ENCODE data around the gene EYS. TPM values are rescaled to one million over a fixed set of nuclear protein-coding genes. Genes with fewer than 3 reads are reported as not detected.

The EYS gene
- total and polyA plus RNA-seq, 2 experiments from 2014 or later: 0.04 TPM; not detected in 1

DNA sequence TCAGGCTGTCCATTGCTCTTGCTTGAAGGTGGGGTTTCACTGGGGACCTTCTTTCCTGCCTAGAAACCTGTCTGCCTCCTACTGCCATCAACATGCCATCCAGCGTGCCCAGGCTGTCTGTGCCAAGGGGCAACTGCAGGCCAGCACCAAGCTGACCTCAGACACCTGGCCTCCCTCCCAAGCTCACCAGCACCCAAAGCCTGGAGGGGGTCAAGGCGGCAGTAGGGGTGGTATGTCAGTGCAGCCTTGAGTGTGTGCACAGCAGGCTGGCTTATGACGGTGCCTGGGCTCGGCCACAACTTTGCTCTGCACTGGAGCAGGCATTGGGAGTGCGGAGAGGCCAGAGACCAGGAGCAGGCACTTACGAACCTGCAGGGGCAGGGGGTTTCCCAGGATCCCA is 149.0 kb downstream of the EYS start:
- Histone ChIP-seq H3F3A (ENCODE audit: insufficient read depth) (no peaks in the 10 kb centered on the region), H3K9ac (no peak overlapping the region), H4K20me1 (ENCODE audit: insufficient read depth) (no peaks in the 10 kb centered on the region), H3K4me3 (no peak overlapping the region), H3K4me2 (ENCODE audit: unreplicated experiment) (no peak overlapping the region), H3K27me3 (replicated peaks; ENCODE audit: insufficient read depth) (no peaks in the 10 kb centered on the region), H2AFZ (no peak overlapping the region), H3K9me3 (ENCODE audit: low read depth) (peaks cover 3% of the 10 kb centered on the region), H3K27ac (no peak overlapping the region), H3K9me2 (ENCODE audit: insufficient read depth) (no peaks in the 10 kb centered on the region; the same call in 1 of the 2 replicates), H3K79me2 (ENCODE audit: insufficient read depth) (no peaks in the 10 kb centered on the region), H3K36me3 (ENCODE audit: low read depth) (no peaks in the 10 kb centered on the region), H3K4me1 (ENCODE audit: insufficient read depth) (no peaks in the 10 kb centered on the region)
- in situ Hi-C loops (cut with MboI): no loop called here
- TF ChIP-seq EZH2 (IDR thresholded peaks at IDR 0.05; ENCODE audit: insufficient read depth, poor library complexity, severe bottlenecking): no peak
- no peak for TF ChIP-seq EZH2phosphoT487 (IDR thresholded peaks at IDR 0.05; ENCODE audit: insufficient read depth, low read depth)
- WGBS, 2 experiments (ENCODE audit: low coverage in 1 of 2, low lambda C conversion rate in 2 of 2, missing lambda C conversion rate in 2 of 2): 23 to 25% methylated on average over 6 of the region's 6 CpGs
- DNase-seq: no peak

- Histone ChIP-seq H2AFZ (no peak overlapping the region), H3K9me2 (ENCODE audit: insufficient read depth) (no peaks in the 10 kb centered on the region; the same call in 1 of the 2 replicates), H4K20me1 (ENCODE audit: insufficient read depth) (no peaks in the 10 kb centered on the region), H3K4me2 (ENCODE audit: unreplicated experiment) (no peak overlapping the region), H3K9ac (no peak overlapping the region), H3F3A (ENCODE audit: insufficient read depth) (no peaks in the 10 kb centered on the region), H3K27ac (no peak overlapping the region), H3K79me2 (ENCODE audit: insufficient read depth) (no peaks in the 10 kb centered on the region), H3K9me3 (ENCODE audit: low read depth) (peaks cover 3% of the 10 kb centered on the region), H3K36me3 (ENCODE audit: low read depth) (no peaks in the 10 kb centered on the region), H3K4me1 (ENCODE audit: insufficient read depth) (no peaks in the 10 kb centered on the region), H3K27me3 (replicated peaks; ENCODE audit: insufficient read depth) (no peaks in the 10 kb centered on the region), H3K4me3 (no peak overlapping the region)
- no peak for DNase-seq
- WGBS, 2 experiments (ENCODE audit: low coverage in 1 of 2, low lambda C conversion rate in 2 of 2, missing lambda C conversion rate in 2 of 2): 23% methylated on average over 6 of the region's 6 CpGs
- in situ Hi-C loops (cut with MboI): no loop called here
- TF ChIP-seq EZH2phosphoT487 (IDR thresholded peaks at IDR 0.05; ENCODE audit: insufficient read depth, low read depth): no peak
- TF ChIP-seq EZH2 (IDR thresholded peaks at IDR 0.05; ENCODE audit: insufficient read depth, poor library complexity, severe bottlenecking): no peak
Observed at GRCh38 chr6:65557224-65557623, 149.8 kb downstream of the EYS start.

DNA sequence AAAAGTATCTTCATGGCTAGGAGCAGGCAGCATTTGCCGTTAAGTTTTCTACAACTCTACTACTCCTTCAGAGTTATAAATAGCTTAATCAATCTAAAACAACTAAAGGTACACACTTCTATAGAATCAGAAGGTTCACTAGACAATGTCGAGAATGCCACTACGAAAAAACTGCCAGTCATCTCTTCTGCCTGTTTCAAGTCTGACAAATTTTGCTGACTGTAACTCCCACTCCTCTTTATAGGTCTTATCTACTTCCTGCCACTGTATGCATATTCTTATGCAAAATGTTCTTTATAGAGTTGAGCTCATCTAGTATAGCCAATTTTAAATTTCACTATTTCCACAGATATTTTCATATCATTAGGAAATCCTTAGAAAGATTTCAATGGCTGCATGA is 160.1 kb downstream of the EYS start:
- in situ Hi-C loops (cut with MboI): no loop called here
- Histone ChIP-seq H3K4me1 (ENCODE audit: insufficient read depth) (no peaks in the 10 kb centered on the region), H3K27me3 (replicated peaks; ENCODE audit: insufficient read depth) (no peaks in the 10 kb centered on the region), H3K27ac (no peak overlapping the region), H3K9ac (no peak overlapping the region), H4K20me1 (ENCODE audit: insufficient read depth) (no peaks in the 10 kb centered on the region), H3K4me3 (no peak overlapping the region), H3K36me3 (ENCODE audit: low read depth) (no peaks in the 10 kb centered on the region), H3K4me2 (ENCODE audit: unreplicated experiment) (no peak overlapping the region), H2AFZ (no peak overlapping the region), H3K9me2 (ENCODE audit: insufficient read depth) (no peaks in the 10 kb centered on the region), H3K79me2 (ENCODE audit: insufficient read depth) (no peaks in the 10 kb centered on the region), H3K9me3 (ENCODE audit: low read depth) (no peaks in the 10 kb centered on the region), H3F3A (ENCODE audit: insufficient read depth) (no peaks in the 10 kb centered on the region)
- no peak for TF ChIP-seq EZH2 (IDR thresholded peaks at IDR 0.05; ENCODE audit: insufficient read depth, poor library complexity, severe bottlenecking)
- WGBS, 2 experiments (ENCODE audit: low coverage in 1 of 2, low lambda C conversion rate in 2 of 2, missing lambda C conversion rate in 2 of 2): 28 to 32% methylated on average over 3 of the region's 3 CpGs
- no peak for DNase-seq

DNA sequence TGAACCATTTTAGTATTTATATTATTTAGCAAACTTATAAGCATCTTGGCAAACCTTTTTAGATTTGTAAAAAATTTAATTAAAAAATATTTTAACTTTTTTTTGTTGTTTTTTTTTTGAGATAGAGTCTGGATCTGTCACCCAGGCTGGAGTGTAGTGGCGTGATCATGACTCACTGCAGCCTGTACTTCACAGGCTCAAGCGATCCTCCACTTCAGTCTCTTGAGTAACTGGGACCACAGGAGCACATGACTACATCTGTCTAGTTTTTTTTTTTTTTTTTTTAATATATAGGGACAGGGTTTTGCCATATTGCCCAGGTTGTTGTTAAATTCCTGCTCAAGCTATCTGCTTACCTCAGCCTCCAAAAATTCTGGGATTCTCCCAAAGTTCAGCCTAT is 161.1 kb downstream of the EYS start:
- Histone ChIP-seq H4K20me1 (ENCODE audit: insufficient read depth) (no peaks in the 10 kb centered on the region), H3K9me3 (ENCODE audit: low read depth) (no peaks in the 10 kb centered on the region), H3K27me3 (replicated peaks; ENCODE audit: insufficient read depth) (no peaks in the 10 kb centered on the region), H3K9ac (no peak overlapping the region), H3K4me1 (ENCODE audit: insufficient read depth) (no peaks in the 10 kb centered on the region), H3K9me2 (ENCODE audit: insufficient read depth) (no peaks in the 10 kb centered on the region), H3K79me2 (ENCODE audit: insufficient read depth) (no peaks in the 10 kb centered on the region), H3K27ac (no peak overlapping the region), H3F3A (ENCODE audit: insufficient read depth) (no peaks in the 10 kb centered on the region), H3K4me3 (no peak overlapping the region), H2AFZ (no peak overlapping the region), H3K36me3 (ENCODE audit: low read depth) (no peaks in the 10 kb centered on the region), H3K4me2 (ENCODE audit: unreplicated experiment) (no peak overlapping the region)
- TF ChIP-seq EZH2 (IDR thresholded peaks at IDR 0.05; ENCODE audit: insufficient read depth, poor library complexity, severe bottlenecking) (no peak), EZH2phosphoT487 (IDR thresholded peaks at IDR 0.05; ENCODE audit: insufficient read depth, low read depth) (no peak)
- WGBS, 2 experiments (ENCODE audit: low coverage in 1 of 2, low lambda C conversion rate in 2 of 2, missing lambda C conversion rate in 2 of 2): 31 to 38% methylated on average over 2 of the region's 2 CpGs
- DNase-seq: no peak
- in situ Hi-C loops (cut with MboI): no loop called here

DNA sequence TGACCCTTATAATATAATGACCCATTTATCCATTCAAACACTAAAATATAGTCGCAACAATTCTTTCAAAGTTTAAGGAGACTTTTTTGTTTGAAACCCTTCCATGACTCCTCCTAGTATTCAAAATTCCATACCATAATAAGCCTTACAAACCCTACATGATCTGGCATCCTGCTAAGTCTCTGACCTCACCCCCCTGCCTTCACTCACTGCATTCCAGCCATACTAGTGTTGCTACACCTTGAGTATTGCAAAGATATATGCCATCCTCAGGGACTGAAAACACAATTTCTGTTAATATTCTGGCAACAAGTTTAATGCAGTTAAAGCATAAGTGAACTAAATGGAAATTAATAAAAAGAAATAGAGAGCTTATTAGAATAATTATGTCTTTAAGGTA is 168.4 kb downstream of the EYS start:
- no peak overlapping the region for H3K9ac ChIP-seq
- H4K20me1 ChIP-seq (ENCODE audit: insufficient read depth): no peaks in the 10 kb centered on the region
- WGBS, 2 experiments (ENCODE audit: low coverage in 1 of 2, low lambda C conversion rate in 2 of 2, missing lambda C conversion rate in 2 of 2): 33% methylated on average over 1 of the region's 1 CpG
- H2AFZ ChIP-seq: no peak overlapping the region
- H3K36me3 ChIP-seq (ENCODE audit: low read depth): no peaks in the 10 kb centered on the region
- no peaks in the 10 kb centered on the region for H3F3A ChIP-seq (ENCODE audit: insufficient read depth)
- H3K27ac ChIP-seq: no peak overlapping the region
- H3K9me2 ChIP-seq (ENCODE audit: insufficient read depth): no peaks in the 10 kb centered on the region
- no peaks in the 10 kb centered on the region for H3K4me1 ChIP-seq (ENCODE audit: insufficient read depth)
- H3K9me3 ChIP-seq (ENCODE audit: low read depth): no peaks in the 10 kb centered on the region
- in situ Hi-C loops (cut with MboI): no loop called here
- no peaks in the 10 kb centered on the region for H3K27me3 ChIP-seq (replicated peaks; ENCODE audit: insufficient read depth)
- H3K4me2 ChIP-seq (ENCODE audit: unreplicated experiment): no peak overlapping the region
- DNase-seq: no peak
- TF ChIP-seq EZH2phosphoT487 (IDR thresholded peaks at IDR 0.05; ENCODE audit: insufficient read depth, low read depth) (no peak), EZH2 (IDR thresholded peaks at IDR 0.05; ENCODE audit: insufficient read depth, poor library complexity, severe bottlenecking) (no peak)
- H3K4me3 ChIP-seq: no peak overlapping the region
- H3K79me2 ChIP-seq (ENCODE audit: insufficient read depth): no peaks in the 10 kb centered on the region

Data from GM23248 (cell line).